ENCODE data around the gene TMA7.

DNA sequence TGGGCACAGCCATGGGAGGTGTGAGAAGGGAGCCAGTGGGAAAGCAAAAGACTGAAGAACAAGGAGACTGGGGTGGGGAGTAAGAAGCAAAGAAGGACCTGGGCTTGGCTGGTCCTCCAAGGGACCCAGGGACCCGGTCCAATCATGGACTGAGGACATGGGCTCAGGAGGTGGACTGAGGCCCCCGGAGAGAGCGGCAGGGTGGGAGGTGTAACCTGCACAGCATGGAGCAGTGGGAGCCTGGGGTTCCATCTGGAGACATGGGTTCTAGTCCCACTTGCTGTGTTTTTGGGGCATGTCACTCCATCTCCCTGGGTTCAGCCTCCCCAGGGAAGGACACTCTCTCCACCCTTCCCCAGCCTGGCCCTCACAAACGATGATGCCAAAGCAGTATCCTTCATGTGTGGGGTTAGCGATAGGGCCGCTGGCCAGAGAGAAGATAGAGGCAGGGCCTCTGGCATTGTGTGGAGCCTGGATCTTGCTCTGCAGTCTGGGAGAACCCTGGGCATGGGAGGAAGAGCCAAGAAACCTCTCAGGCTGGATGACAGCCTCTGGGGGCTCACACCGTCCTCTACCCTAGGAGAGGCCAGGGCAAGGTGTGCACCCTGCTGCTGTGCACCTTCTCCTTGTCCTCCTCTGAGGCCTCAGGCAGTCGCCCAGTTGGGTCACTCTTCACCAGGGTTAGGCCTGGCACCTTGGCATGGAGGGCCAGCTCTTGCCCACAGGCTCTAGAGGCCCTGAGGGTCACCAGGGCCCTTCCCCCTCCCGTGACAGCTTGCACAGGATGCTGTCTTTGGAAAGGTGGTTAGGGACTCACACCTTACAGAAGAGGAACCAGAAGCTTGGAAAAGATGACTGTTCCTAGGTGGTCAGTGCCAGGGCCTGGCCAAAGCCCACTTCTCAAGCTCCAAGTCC lies 42.0 kb upstream of the TMA7 start:
- TF ChIP-seq, protein P1, sequence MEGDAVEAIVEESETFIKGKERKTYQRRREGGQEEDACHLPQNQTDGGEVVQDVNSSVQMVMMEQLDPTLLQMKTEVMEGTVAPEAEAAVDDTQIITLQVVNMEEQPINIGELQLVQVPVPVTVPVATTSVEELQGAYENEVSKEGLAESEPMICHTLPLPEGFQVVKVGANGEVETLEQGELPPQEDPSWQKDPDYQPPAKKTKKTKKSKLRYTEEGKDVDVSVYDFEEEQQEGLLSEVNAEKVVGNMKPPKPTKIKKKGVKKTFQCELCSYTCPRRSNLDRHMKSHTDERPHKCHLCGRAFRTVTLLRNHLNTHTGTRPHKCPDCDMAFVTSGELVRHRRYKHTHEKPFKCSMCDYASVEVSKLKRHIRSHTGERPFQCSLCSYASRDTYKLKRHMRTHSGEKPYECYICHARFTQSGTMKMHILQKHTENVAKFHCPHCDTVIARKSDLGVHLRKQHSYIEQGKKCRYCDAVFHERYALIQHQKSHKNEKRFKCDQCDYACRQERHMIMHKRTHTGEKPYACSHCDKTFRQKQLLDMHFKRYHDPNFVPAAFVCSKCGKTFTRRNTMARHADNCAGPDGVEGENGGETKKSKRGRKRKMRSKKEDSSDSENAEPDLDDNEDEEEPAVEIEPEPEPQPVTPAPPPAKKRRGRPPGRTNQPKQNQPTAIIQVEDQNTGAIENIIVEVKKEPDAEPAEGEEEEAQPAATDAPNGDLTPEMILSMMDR (IDR thresholded peaks at IDR 0.05): no peak
- no peak for TF ChIP-seq POLR2A (IDR thresholded peaks at IDR 0.05)
